ENCODE data around the gene STRIP2.
A peak's percentile ranks its signal among the peaks of the same experiment; 100 is the strongest.

Gene STRIP2

DNA sequence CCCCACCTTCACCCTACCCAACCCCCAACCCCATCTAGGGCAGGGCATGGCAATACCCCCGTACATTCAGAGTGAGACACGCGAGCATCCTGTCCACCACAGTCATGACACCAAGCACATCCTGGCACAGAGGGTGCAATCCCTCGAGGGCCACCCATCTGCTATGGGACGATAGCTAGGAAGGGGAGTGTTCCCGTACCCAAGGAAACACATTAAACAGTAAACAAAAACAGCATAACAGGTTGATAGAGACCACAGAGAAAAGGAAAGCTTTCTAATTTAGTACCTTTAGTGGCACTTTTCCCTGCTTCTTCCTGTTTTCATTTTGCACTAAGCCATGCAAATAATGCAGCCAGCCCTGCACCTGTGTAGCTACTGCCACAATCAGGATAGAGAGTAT, 65.8 kb downstream of the STRIP2 start:
- H3K27me3 Mint-ChIP-seq (ENCODE audit: low read depth): peaks cover 51% of the 10 kb centered on the region
- peaks cover 7% of the 10 kb centered on the region for H3K4me1 Mint-ChIP-seq
- TF ChIP-seq, protein P1, sequence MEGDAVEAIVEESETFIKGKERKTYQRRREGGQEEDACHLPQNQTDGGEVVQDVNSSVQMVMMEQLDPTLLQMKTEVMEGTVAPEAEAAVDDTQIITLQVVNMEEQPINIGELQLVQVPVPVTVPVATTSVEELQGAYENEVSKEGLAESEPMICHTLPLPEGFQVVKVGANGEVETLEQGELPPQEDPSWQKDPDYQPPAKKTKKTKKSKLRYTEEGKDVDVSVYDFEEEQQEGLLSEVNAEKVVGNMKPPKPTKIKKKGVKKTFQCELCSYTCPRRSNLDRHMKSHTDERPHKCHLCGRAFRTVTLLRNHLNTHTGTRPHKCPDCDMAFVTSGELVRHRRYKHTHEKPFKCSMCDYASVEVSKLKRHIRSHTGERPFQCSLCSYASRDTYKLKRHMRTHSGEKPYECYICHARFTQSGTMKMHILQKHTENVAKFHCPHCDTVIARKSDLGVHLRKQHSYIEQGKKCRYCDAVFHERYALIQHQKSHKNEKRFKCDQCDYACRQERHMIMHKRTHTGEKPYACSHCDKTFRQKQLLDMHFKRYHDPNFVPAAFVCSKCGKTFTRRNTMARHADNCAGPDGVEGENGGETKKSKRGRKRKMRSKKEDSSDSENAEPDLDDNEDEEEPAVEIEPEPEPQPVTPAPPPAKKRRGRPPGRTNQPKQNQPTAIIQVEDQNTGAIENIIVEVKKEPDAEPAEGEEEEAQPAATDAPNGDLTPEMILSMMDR (IDR thresholded peaks at IDR 0.05; ENCODE audit: unreplicated experiment in 3 of 3): no peak
- H3K36me3 Mint-ChIP-seq (ENCODE audit: low read depth): no peaks in the 10 kb centered on the region
- H3K4me3 Mint-ChIP-seq: peak overlapping the region in 2 of 3 experiments; percentile 47 to 74
- no peaks in the 10 kb centered on the region for H3K9me3 Mint-ChIP-seq
- no peak overlapping the region for H3K27ac Mint-ChIP-seq

DNA sequence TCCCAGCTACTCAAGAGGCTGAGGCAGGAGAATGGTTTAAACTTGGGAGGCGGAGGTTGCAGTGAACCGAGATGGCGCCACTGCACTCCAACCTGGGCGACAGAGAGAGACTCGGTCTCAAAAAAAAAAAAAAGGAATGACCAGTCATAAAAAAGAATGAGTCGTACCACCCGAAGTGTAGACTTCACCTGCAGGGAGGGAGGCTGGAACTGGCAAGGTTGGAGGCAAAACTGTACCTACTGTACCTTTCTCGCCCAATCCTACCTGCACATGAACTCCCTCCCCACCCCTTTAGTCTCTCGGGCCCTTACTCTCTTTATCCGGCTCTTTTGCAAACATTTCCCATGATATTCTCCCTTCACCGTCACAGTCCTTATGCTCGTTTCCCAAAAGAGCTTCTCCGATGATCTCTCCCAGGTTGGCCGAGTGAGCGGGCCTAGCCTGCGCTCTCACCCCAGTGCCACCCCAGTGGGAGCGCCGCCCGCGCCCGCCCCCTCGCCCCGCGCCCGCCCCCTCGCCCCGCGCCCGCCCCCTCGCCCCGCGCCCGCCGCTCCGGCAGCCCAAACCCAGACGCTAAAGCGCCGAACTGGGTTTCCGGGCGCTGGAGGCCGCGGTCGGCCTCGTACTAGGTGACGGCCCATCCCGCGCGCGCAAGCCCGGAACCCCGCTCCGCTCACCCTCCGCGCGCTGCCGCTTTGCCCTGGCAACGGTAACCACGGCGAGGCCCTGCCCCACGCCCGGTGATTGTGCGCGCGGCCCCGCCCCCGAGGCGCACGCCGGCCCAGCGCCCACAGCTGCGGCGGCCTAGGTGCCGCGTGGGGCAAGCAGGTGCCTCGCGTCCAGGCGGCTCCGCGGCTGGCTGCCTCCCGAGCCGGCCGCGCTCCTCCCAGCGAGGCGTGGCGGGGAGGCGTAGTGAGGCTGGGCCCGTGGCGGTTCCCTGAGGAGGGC, 67.8 kb downstream of the STRIP2 start, which contains the start of gene SMKR1:
Gene SMKR1 (plus strand): TSS at position 772 of the 948 bp plus-strand sequence. CDS start 294 bp downstream, outside the sequence.
- peak within 1 kb of the TSS; percentile 81 to 88 (median 87) for H3K4me3 Mint-ChIP-seq
- TF ChIP-seq, protein P1 (IDR thresholded peaks at IDR 0.05; ENCODE audit: unreplicated experiment in 3 of 3): no peak
- H3K36me3 Mint-ChIP-seq (ENCODE audit: low read depth): no peaks in the 10 kb centered on the region
- H3K27me3 Mint-ChIP-seq (ENCODE audit: low read depth): peaks cover 61% of the 10 kb centered on the region
- H3K4me1 Mint-ChIP-seq: peaks cover 7% of the 10 kb centered on the region
- H3K9me3 Mint-ChIP-seq: no peaks in the 10 kb centered on the region
- no peak within 1 kb of the TSS for H3K27ac Mint-ChIP-seq

DNA sequence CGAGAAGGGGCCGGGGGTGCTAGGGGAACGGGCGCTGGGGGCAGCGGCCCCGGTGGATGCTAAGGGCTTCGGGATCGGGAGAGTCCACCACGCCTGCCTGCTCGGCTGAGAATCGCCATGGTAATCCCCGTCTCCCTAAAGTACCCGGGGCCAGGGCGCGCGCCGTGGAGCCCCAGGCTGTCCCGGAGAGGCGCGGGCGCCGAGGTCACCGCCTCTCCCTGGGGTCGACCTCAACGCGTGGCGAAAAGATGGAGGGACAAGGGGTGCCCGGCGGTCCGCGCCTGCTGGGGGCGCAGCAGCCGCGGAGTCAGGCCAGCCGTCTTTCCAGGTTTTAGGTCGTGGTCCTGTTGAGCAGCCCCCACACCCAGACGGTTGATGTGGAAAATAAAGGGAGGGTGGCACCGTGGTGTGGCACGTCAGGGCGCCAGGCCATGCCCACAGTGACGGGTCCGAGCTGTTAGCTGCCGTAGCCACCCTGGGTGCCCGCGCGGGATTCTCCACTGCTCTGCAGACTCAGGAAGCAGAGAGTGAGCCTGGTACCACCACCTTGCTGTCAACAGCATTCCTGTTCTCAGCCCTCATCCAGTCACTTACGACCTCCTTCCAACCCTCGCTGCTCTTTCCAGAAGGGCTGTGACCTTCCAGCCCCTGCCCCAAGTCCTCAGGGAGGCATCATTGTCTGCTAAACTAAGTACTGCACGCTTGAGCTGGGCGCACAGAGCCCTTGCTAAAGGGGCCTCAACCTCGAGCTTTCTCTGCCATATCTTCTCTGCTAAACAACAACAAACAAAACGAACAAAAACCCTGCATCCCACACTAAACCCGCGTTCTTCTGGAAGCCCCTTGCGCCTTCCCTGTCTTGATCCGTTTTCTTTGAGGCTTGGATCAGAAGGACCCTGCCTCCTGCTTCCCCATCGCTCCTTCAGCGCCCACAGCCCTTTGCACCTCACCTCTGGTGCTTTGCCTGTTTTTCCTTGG, 68.8 kb downstream of the STRIP2 start:
- H3K9me3 Mint-ChIP-seq: no peaks in the 10 kb centered on the region

DNA sequence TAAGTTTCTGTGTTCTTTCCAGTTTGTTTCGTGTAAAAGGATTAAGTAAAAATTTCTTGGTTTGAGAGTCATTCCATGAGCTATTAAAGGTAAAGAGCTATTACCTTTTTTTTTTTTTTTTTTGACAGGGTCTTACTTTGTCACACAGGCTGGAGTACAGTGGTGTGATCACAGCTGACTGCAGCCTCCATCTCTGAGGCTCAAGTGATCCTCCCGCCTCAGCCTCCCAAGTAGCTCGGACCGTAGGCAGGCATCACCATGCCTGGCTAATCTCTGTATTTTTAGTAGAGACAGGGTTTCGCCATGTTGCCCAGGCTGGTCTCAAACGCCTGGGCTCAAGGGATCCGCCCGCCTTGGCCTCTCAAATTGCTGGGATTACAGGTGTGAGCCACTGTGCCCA, 69.5 kb downstream of the STRIP2 start:
- no peaks in the 10 kb centered on the region for H3K9me3 Mint-ChIP-seq
- TF ChIP-seq, protein P1 (IDR thresholded peaks at IDR 0.05; ENCODE audit: unreplicated experiment in 3 of 3): no peak
- peaks cover 64% of the 10 kb centered on the region for H3K27me3 Mint-ChIP-seq (ENCODE audit: low read depth)
- H3K4me1 Mint-ChIP-seq: peaks cover 7% of the 10 kb centered on the region
- H3K36me3 Mint-ChIP-seq (ENCODE audit: low read depth): no peaks in the 10 kb centered on the region
- H3K27ac Mint-ChIP-seq: no peak overlapping the region
- H3K4me3 Mint-ChIP-seq: peak overlapping the region; percentile 81 to 88 (median 87)

More for the DNA sequence above, 68.8 kb downstream of the STRIP2 start:
- Mint-ChIP-seq H3K4me3 (peak overlapping the region; percentile 81 to 88 (median 87)), H3K27me3 (ENCODE audit: low read depth) (peaks cover 64% of the 10 kb centered on the region), H3K27ac (no peak overlapping the region), H3K36me3 (ENCODE audit: low read depth) (no peaks in the 10 kb centered on the region), H3K4me1 (peaks cover 7% of the 10 kb centered on the region)
- TF ChIP-seq, protein P1 (IDR thresholded peaks at IDR 0.05; ENCODE audit: unreplicated experiment in 3 of 3): no peak

DNA sequence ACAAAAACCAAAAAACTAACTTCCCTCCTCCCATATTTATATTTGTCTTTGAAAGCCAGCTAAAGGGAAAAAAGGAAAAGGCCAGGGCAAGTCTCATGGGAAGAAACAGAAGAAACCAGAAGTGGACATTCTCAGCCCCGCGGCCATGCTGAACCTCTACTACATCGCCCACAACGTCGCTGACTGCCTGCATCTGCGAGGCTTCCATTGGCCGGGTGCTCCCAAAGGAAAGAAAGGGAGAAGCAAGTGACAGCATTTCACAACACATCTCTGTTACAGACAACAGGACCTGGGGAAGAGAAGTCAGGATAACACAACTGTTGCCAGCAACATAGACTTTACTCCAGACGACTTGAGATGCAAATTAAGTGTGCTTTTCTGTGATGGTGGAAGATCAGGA, 78.0 kb downstream of the STRIP2 start:
- Mint-ChIP-seq H3K27ac (no peak overlapping the region), H3K4me3 (no peak overlapping the region), H3K4me1 (no peaks in the 10 kb centered on the region), H3K36me3 (ENCODE audit: low read depth) (no peaks in the 10 kb centered on the region), H3K27me3 (ENCODE audit: low read depth) (peaks cover 18% of the 10 kb centered on the region), H3K9me3 (peaks cover 3% of the 10 kb centered on the region)
- TF ChIP-seq, protein P1 (IDR thresholded peaks at IDR 0.05; ENCODE audit: unreplicated experiment in 3 of 3): no peak
